Measurements from ENCODE around the gene SCIMP. TPM values are rescaled to one million over a fixed set of nuclear protein-coding genes. Genes with fewer than 3 reads are reported as not detected.

SCIMP gene
- total and polyA plus RNA-seq, 2 of the 13 experiments (the other 11 are each of a cell fraction or from before 2014, with no cell fraction given), result not detected

DNA sequence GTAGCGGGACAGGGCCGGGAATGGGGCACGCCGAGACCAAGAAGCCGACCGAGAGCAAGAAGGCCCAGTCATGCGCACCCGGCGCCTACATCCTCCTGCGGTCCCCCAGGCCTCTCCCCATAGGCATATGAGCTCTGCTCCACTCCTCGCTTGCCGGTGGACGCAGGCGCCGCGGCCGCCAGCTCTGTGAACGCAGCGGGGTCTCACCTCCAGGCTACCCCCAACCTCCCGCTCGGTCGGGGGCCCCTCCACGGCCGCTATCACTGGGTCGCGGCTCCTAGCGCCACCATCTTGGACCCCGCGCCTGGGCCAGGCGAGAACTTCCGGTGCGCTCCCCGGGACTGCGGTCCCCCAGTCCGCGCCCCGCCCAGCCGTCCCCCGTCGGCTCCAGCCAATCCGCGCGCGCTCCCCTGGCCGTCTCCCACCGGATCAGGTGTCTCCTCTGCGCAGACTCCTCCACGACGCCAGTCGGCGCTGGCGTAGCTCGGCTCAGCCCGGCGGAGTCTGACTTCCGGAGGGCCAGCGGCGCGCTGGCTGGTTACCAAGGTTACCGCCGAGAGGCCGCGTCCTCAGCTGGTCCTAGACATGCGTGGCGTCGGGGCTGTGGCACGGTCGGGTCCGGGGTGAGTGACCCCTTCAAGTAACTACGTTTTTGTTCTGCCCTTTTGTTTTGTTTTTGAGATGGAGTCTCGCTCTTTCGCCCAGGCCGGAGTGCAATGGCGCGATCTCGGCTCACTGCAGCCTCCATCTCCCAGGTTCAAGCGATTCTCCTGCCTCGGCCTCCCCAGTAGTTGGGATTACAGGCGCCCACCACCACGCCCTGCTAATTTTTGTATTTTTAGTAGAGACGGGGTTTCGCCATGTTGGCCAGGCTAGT is 42.9 kb downstream of the SCIMP start, which contains the start of gene ZNF594:
TSS of gene ZNF594 (minus strand) at position 328 of the 877 bp plus-strand sequence. CDS start 7,612 bp downstream, outside the sequence.
- in situ Hi-C loops (cut with HindIII; ENCODE audit: extremely low pct_ligation_motif_present, low pct_unique_long_range_greater_than_20kb) (no loop called here), intact Hi-C loops (cut with micrococcal nuclease; ENCODE audit: unreplicated experiment) (no loop called here)
- POLR2A ChIA-PET, result interaction anchor here (0.6 to 0.9 kb wide), 2 partner anchors 79 to 252 kb away, joined by 3 read pairs; partner anchors contain the start of genes RNF167 and SLC25A11
- TF ChIP-seq HOXA9 (CRISPR knock-in tag; IDR thresholded peaks at IDR 0.05; ENCODE audit: borderline replicate concordance) (0 out of 2 replicates have a peak, but pooled peaks have one; percentile 35), SALL1 (CRISPR knock-in tag; IDR thresholded peaks at IDR 0.05) (peak; percentile 61), ZBTB38 (CRISPR knock-in tag; IDR thresholded peaks at IDR 0.05) (0 out of 2 replicates have a peak, but pooled peaks have one; percentile 21), ZNF256 (CRISPR knock-in tag; conservative IDR thresholded peaks at IDR 0.05) (0 out of 2 replicates have a peak, but pooled peaks have one; percentile 31), SOX6 (IDR thresholded peaks at IDR 0.05) (no peak), SOX6 (CRISPR knock-in tag; IDR thresholded peaks at IDR 0.05) (peak; percentile 39; the same call in 1 of the 2 replicates), TEAD3 (CRISPR knock-in tag; optimal IDR thresholded peaks at IDR 0.05; ENCODE audit: borderline replicate concordance) (peak; percentile 65), TCF7L2 (IDR thresholded peaks at IDR 0.05; ENCODE audit: low read depth, low read length) (no peak), NFIB (CRISPR knock-in tag; IDR thresholded peaks at IDR 0.05; ENCODE audit: borderline replicate concordance) (no peak), SMARCE1 (IDR thresholded peaks at IDR 0.05; ENCODE audit: borderline replicate concordance) (no peak)
- TF ChIP-seq, protein P1, sequence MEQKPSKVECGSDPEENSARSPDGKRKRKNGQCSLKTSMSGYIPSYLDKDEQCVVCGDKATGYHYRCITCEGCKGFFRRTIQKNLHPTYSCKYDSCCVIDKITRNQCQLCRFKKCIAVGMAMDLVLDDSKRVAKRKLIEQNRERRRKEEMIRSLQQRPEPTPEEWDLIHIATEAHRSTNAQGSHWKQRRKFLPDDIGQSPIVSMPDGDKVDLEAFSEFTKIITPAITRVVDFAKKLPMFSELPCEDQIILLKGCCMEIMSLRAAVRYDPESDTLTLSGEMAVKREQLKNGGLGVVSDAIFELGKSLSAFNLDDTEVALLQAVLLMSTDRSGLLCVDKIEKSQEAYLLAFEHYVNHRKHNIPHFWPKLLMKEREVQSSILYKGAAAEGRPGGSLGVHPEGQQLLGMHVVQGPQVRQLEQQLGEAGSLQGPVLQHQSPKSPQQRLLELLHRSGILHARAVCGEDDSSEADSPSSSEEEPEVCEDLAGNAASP (CRISPR knock-in tag; IDR thresholded peaks at IDR 0.05; ENCODE audit: borderline replicate concordance), result 0 out of 2 replicates have a peak, but pooled peaks have one; percentile 27
- TF ChIP-seq, protein P2, sequence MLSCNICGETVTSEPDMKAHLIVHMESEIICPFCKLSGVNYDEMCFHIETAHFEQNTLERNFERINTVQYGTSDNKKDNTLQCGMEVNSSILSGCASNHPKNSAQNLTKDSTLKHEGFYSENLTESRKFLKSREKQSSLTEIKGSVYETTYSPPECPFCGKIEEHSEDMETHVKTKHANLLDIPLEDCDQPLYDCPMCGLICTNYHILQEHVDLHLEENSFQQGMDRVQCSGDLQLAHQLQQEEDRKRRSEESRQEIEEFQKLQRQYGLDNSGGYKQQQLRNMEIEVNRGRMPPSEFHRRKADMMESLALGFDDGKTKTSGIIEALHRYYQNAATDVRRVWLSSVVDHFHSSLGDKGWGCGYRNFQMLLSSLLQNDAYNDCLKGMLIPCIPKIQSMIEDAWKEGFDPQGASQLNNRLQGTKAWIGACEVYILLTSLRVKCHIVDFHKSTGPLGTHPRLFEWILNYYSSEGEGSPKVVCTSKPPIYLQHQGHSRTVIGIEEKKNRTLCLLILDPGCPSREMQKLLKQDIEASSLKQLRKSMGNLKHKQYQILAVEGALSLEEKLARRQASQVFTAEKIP (CRISPR knock-in tag; IDR thresholded peaks at IDR 0.05; ENCODE audit: borderline replicate concordance), result no peak
- TF ChIP-seq, protein P3, sequence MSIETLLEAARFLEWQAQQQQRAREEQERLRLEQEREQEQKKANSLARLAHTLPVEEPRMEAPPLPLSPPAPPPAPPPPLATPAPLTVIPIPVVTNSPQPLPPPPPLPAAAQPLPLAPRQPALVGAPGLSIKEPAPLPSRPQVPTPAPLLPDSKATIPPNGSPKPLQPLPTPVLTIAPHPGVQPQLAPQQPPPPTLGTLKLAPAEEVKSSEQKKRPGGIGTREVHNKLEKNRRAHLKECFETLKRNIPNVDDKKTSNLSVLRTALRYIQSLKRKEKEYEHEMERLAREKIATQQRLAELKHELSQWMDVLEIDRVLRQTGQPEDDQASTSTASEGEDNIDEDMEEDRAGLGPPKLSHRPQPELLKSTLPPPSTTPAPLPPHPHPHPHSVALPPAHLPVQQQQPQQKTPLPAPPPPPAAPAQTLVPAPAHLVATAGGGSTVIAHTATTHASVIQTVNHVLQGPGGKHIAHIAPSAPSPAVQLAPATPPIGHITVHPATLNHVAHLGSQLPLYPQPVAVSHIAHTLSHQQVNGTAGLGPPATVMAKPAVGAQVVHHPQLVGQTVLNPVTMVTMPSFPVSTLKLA (IDR thresholded peaks at IDR 0.05), result peak; percentile 31; the same call in 1 of the 2 replicates
- TF ChIP-seq, protein P4, sequence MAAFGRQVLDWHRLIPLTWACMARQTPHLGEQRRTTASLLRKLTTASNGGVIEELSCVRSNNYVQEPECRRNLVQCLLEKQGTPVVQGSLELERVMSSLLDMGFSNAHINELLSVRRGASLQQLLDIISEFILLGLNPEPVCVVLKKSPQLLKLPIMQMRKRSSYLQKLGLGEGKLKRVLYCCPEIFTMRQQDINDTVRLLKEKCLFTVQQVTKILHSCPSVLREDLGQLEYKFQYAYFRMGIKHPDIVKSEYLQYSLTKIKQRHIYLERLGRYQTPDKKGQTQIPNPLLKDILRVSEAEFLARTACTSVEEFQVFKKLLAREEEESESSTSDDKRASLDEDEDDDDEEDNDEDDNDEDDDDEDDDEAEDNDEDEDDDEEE (CRISPR knock-in tag; IDR thresholded peaks at IDR 0.05), result 0 out of 2 replicates have a peak, but pooled peaks have one; percentile 46
- TF ChIP-seq, protein P5, sequence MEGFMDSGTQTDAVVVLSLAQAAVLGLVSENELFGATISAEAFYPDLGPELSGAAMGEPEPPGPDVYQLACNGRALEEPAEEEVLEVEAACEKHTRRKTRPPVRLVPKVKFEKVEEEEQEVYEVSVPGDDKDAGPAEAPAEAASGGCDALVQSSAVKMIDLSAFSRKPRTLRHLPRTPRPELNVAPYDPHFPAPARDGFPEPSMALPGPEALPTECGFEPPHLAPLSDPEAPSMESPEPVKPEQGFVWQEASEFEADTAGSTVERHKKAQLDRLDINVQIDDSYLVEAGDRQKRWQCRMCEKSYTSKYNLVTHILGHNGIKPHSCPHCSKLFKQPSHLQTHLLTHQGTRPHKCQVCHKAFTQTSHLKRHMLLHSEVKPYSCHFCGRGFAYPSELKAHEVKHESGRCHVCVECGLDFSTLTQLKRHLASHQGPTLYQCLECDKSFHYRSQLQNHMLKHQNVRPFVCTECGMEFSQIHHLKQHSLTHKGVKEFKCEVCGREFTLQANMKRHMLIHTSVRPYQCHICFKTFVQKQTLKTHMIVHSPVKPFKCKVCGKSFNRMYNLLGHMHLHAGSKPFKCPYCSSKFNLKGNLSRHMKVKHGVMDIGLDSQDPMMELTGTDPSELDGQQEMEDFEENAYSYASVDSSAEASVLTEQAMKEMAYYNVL (CRISPR knock-in tag; IDR thresholded peaks at IDR 0.05; ENCODE audit: borderline replicate concordance), result no peak

More for the DNA sequence above, 42.9 kb downstream of the SCIMP start, which contains the start of gene ZNF594:
- Histone ChIP-seq H3K79me2 (ENCODE audit: insufficient read depth, low read length) (peaks cover 9% of the 10 kb centered on the region), H3K4me1 (ENCODE audit: insufficient read depth, low read length) (peaks cover 17% of the 10 kb centered on the region), H2AFZ (ENCODE audit: low read length) (no peak within 1 kb of the TSS), H3K36me3 (replicated peaks in 1 of 2; ENCODE audit: control insufficient read depth in 1 of 2, insufficient read depth in 2 of 2, low read length in 2 of 2) (no peaks in the 10 kb centered on the region), H3K4me2 (ENCODE audit: low read depth, low read length) (peak within 1 kb of the TSS; percentile 68), H4K20me1 (ENCODE audit: insufficient read depth, low read length) (no peaks in the 10 kb centered on the region), H3K4me3 (replicated peaks in 1 of 3; ENCODE audit: insufficient read depth in 1 of 3, low read depth in 2 of 3, low read length in 3 of 3) (peak within 1 kb of the TSS; percentile 81 to 85 (median 82)), H3K9me3 (ENCODE audit: low read length) (no peaks in the 10 kb centered on the region), H3K27me3 (ENCODE audit: control insufficient read depth in 1 of 2, insufficient read depth in 2 of 2, low read length in 2 of 2) (no peaks in the 10 kb centered on the region), H3K27ac (ENCODE audit: extremely low read length, insufficient read depth, low read length) (peak within 1 kb of the TSS; percentile 58), H3K9ac (ENCODE audit: insufficient read depth, low read depth, low read length) (peak within 1 kb of the TSS; percentile 79)
- DNase-seq (ENCODE audit: low spot score) (peak; percentile 81), ATAC-seq (peak; percentile 99), FAIRE-seq (no peak)
- WGBS (ENCODE audit: low lambda C conversion rate), result 47% methylated on average over 30 of the region's 82 CpGs
- no TSS peak for BruUV-seq (replicated peaks)
- CTCF ChIA-PET (ENCODE audit: low intra/inter-chr PET ratio, low total read pairs), result interaction anchor here (1.1 kb wide), 1 partner anchor 45 kb away, joined by 4 read pairs; no protein-coding TSS in a partner anchor
